ENCODE results near the gene P3H2. TPM values are rescaled to one million over a fixed set of nuclear protein-coding genes. Genes with fewer than 3 reads are reported as not detected.

P3H2 gene
- total RNA-seq, 2 experiments from 2014 or later: not detected

- Mint-ChIP-seq H3K4me3 (no peak overlapping the region), H3K36me3 (ENCODE audit: low read depth) (no peaks in the 10 kb centered on the region), H3K9me3 (no peaks in the 10 kb centered on the region), H3K27me3 (ENCODE audit: low read depth) (peaks cover 14% of the 10 kb centered on the region), H3K4me1 (ENCODE audit: low read depth) (no peaks in the 10 kb centered on the region), H3K27ac (no peak overlapping the region)
- CTCF ChIA-PET: no interaction called here
- no peak for DNase-seq
- intact Hi-C loops (cut with micrococcal nuclease): no loop called here
Observed at GRCh38 chr3:190060192-190060775, 60.4 kb downstream of the P3H2 start.

- Mint-ChIP-seq H3K36me3 (ENCODE audit: low read depth) (no peaks in the 10 kb centered on the region), H3K27me3 (ENCODE audit: low read depth) (peaks cover 12% of the 10 kb centered on the region), H3K4me1 (ENCODE audit: low read depth) (no peaks in the 10 kb centered on the region), H3K27ac (no peak overlapping the region), H3K4me3 (no peak overlapping the region), H3K9me3 (no peaks in the 10 kb centered on the region)
- intact Hi-C loops (cut with micrococcal nuclease): no loop called here
- no peak for DNase-seq
- CTCF ChIA-PET: interaction anchor here (0.6 kb wide), 1 partner anchor 13 kb away, joined by 3 read pairs; no protein-coding TSS in a partner anchor
Observed at GRCh38 chr3:190059242-190059590, 61.5 kb downstream of the P3H2 start.

- intact Hi-C loops (cut with micrococcal nuclease): no loop called here
- H3K36me3 Mint-ChIP-seq (ENCODE audit: low read depth): no peaks in the 10 kb centered on the region
- CTCF ChIA-PET: interaction anchor here (0.6 to 2.0 kb wide), 2 partner anchors 12 to 98 kb away, joined by 3 to 4 read pairs; no protein-coding TSS in a partner anchor
Observed at GRCh38 chr3:190058521-190059241, 62.0 kb downstream of the P3H2 start.

GRCh38 chr3:190056742-190057141 is 64.0 kb downstream of the P3H2 start:
- CTCF ChIA-PET: no interaction called here
- intact Hi-C loops (cut with micrococcal nuclease): no loop called here
- H3K27me3 Mint-ChIP-seq (ENCODE audit: low read depth): peaks cover 10% of the 10 kb centered on the region

More at GRCh38 chr3:190058521-190059241, 62.0 kb downstream of the P3H2 start:
- Mint-ChIP-seq H3K27me3 (ENCODE audit: low read depth) (peaks cover 13% of the 10 kb centered on the region), H3K4me3 (no peak overlapping the region), H3K4me1 (ENCODE audit: low read depth) (no peaks in the 10 kb centered on the region), H3K27ac (no peak overlapping the region), H3K9me3 (no peaks in the 10 kb centered on the region)
- DNase-seq: no peak

GRCh38 chr3:190055773-190056172 is 64.9 kb downstream of the P3H2 start:
- Mint-ChIP-seq H3K9me3 (no peaks in the 10 kb centered on the region), H3K4me1 (ENCODE audit: low read depth) (no peaks in the 10 kb centered on the region), H3K27me3 (ENCODE audit: low read depth) (peaks cover 10% of the 10 kb centered on the region), H3K36me3 (ENCODE audit: low read depth) (no peaks in the 10 kb centered on the region), H3K4me3 (no peak overlapping the region), H3K27ac (no peak overlapping the region)
- intact Hi-C loops (cut with micrococcal nuclease): no loop called here
- DNase-seq: no peak
- CTCF ChIA-PET: no interaction called here

More at GRCh38 chr3:190056742-190057141, 64.0 kb downstream of the P3H2 start:
- no peak overlapping the region for H3K27ac Mint-ChIP-seq
- no peak overlapping the region for H3K4me3 Mint-ChIP-seq
- no peaks in the 10 kb centered on the region for H3K9me3 Mint-ChIP-seq
- no peak for DNase-seq
- no peaks in the 10 kb centered on the region for H3K36me3 Mint-ChIP-seq (ENCODE audit: low read depth)
- no peaks in the 10 kb centered on the region for H3K4me1 Mint-ChIP-seq (ENCODE audit: low read depth)

GRCh38 chr3:190053919-190054672 is 66.6 kb downstream of the P3H2 start:
- Mint-ChIP-seq H3K9me3 (no peaks in the 10 kb centered on the region), H3K27ac (no peak overlapping the region), H3K4me3 (no peak overlapping the region), H3K4me1 (ENCODE audit: low read depth) (no peaks in the 10 kb centered on the region), H3K27me3 (ENCODE audit: low read depth) (peaks cover 15% of the 10 kb centered on the region), H3K36me3 (ENCODE audit: low read depth) (no peaks in the 10 kb centered on the region)
- intact Hi-C loops (cut with micrococcal nuclease): no loop called here
- no peak for DNase-seq
- CTCF ChIA-PET: no interaction called here

- intact Hi-C loops (cut with micrococcal nuclease): no loop called here
- H3K27ac Mint-ChIP-seq: no peak overlapping the region
- no peaks in the 10 kb centered on the region for H3K36me3 Mint-ChIP-seq (ENCODE audit: low read depth)
- H3K9me3 Mint-ChIP-seq: no peaks in the 10 kb centered on the region
- CTCF ChIA-PET: interaction anchor here (0.6 kb wide), 2 partner anchors 81 to 1223 kb away, joined by 3 read pairs; no protein-coding TSS in a partner anchor
- no peaks in the 10 kb centered on the region for H3K4me1 Mint-ChIP-seq (ENCODE audit: low read depth)
- H3K27me3 Mint-ChIP-seq (ENCODE audit: low read depth): peaks cover 17% of the 10 kb centered on the region
- no peak overlapping the region for H3K4me3 Mint-ChIP-seq
- DNase-seq: no peak
Observed at GRCh38 chr3:190051641-190052040, 69.1 kb downstream of the P3H2 start.

GRCh38 chr3:190048932-190049441 is 71.7 kb downstream of the P3H2 start:
- H3K9me3 Mint-ChIP-seq: no peaks in the 10 kb centered on the region
- H3K4me3 Mint-ChIP-seq: no peak overlapping the region
- intact Hi-C loops (cut with micrococcal nuclease): no loop called here
- CTCF ChIA-PET: no interaction called here
- peaks cover 23% of the 10 kb centered on the region for H3K27me3 Mint-ChIP-seq (ENCODE audit: low read depth)
- H3K4me1 Mint-ChIP-seq (ENCODE audit: low read depth): no peaks in the 10 kb centered on the region
- no peaks in the 10 kb centered on the region for H3K36me3 Mint-ChIP-seq (ENCODE audit: low read depth)
- H3K27ac Mint-ChIP-seq: no peak overlapping the region
- DNase-seq: no peak

GRCh38 chr3:190044974-190045373 is 75.7 kb downstream of the P3H2 start:
- no peaks in the 10 kb centered on the region for H3K4me1 Mint-ChIP-seq (ENCODE audit: low read depth)
- CTCF ChIA-PET: interaction anchor here (1.2 kb wide), 1 partner anchor 82 kb away, joined by 3 read pairs; no protein-coding TSS in a partner anchor
- no peaks in the 10 kb centered on the region for H3K36me3 Mint-ChIP-seq (ENCODE audit: low read depth)
- DNase-seq: no peak
- no peak overlapping the region for H3K27ac Mint-ChIP-seq
- peaks cover 25% of the 10 kb centered on the region for H3K27me3 Mint-ChIP-seq (ENCODE audit: low read depth)
- no peaks in the 10 kb centered on the region for H3K9me3 Mint-ChIP-seq
- H3K4me3 Mint-ChIP-seq: no peak overlapping the region
- intact Hi-C loops (cut with micrococcal nuclease): no loop called here

- intact Hi-C loops (cut with micrococcal nuclease): no loop called here
- Mint-ChIP-seq H3K27me3 (ENCODE audit: low read depth) (peaks cover 24% of the 10 kb centered on the region), H3K9me3 (no peaks in the 10 kb centered on the region), H3K4me3 (no peak overlapping the region), H3K4me1 (ENCODE audit: low read depth) (no peaks in the 10 kb centered on the region), H3K27ac (no peak overlapping the region), H3K36me3 (ENCODE audit: low read depth) (no peaks in the 10 kb centered on the region)
- CTCF ChIA-PET: interaction anchor here (0.6 kb wide), 1 partner anchor 375 kb away, joined by 3 read pairs; no protein-coding TSS in a partner anchor
- no peak for DNase-seq
Observed at GRCh38 chr3:190044142-190044541, 76.6 kb downstream of the P3H2 start.

GRCh38 chr3:190043741-190044140 is 77.0 kb downstream of the P3H2 start:
- no peaks in the 10 kb centered on the region for H3K36me3 Mint-ChIP-seq (ENCODE audit: low read depth)
- H3K9me3 Mint-ChIP-seq: no peaks in the 10 kb centered on the region
- peaks cover 22% of the 10 kb centered on the region for H3K27me3 Mint-ChIP-seq (ENCODE audit: low read depth)
- DNase-seq: no peak
- intact Hi-C loops (cut with micrococcal nuclease): no loop called here
- CTCF ChIA-PET: no interaction called here
- H3K4me1 Mint-ChIP-seq (ENCODE audit: low read depth): no peaks in the 10 kb centered on the region
- no peak overlapping the region for H3K4me3 Mint-ChIP-seq
- H3K27ac Mint-ChIP-seq: no peak overlapping the region

- H3K27me3 Mint-ChIP-seq (ENCODE audit: low read depth): peaks cover 27% of the 10 kb centered on the region
- no peaks in the 10 kb centered on the region for H3K4me1 Mint-ChIP-seq (ENCODE audit: low read depth)
- H3K27ac Mint-ChIP-seq: no peak overlapping the region
- CTCF ChIA-PET: no interaction called here
- no peaks in the 10 kb centered on the region for H3K36me3 Mint-ChIP-seq (ENCODE audit: low read depth)
- H3K4me3 Mint-ChIP-seq: no peak overlapping the region
- intact Hi-C loops (cut with micrococcal nuclease): no loop called here
- no peak for DNase-seq
- no peaks in the 10 kb centered on the region for H3K9me3 Mint-ChIP-seq
Observed at GRCh38 chr3:190042558-190042957, 78.1 kb downstream of the P3H2 start.

All from activated naive CD4-positive, alpha-beta T cell treated with anti-CD3 and anti-CD28 coated beads for 36 hours (primary cell).